Nephron (organoid): ENCODE measurements around the gene PPP1R18.

ENCODE experiments used
- H3K27ac Mint-ChIP-seq, 3 experiments: 2 replicates each; pipeline ENCODE4 v1.8.0; 2020; ENCODE audit warnings: mixed read lengths in 3 of 3, mild to moderate bottlenecking in 2 of 3, moderate library complexity in 1 of 3
- H3K27me3 Mint-ChIP-seq: 2 replicates; pipeline ENCODE4 v1.8.0; 2021; ENCODE audit warnings: low read depth, mild to moderate bottlenecking, moderate library complexity, mixed read lengths
- H3K36me3 Mint-ChIP-seq: 2 replicates; pipeline ENCODE4 v1.8.0; 2020; ENCODE audit warnings: low read depth, mixed read lengths
- H3K4me1 Mint-ChIP-seq: 2 replicates; pipeline ENCODE4 v1.8.0; 2020; ENCODE audit warnings: mixed read lengths
- H3K4me3 Mint-ChIP-seq, 3 experiments: 2 replicates each; pipeline ENCODE4 v1.8.0; 2020; ENCODE audit warnings: mild to moderate bottlenecking in 3 of 3, mixed read lengths in 3 of 3, moderate library complexity in 2 of 3
- H3K9me3 Mint-ChIP-seq: 2 replicates; pipeline ENCODE4 v1.8.0; 2020; ENCODE audit warnings: mixed read lengths
- CTCF ChIP-seq, 3 experiments: fragments of 200-600 bp; sonication (generic); IDR thresholded peaks; one replicate each; pipeline ENCODE4 v1.5.0; 2021; ENCODE audit warnings: antibody characterized with exemption in 3 of 3; ENCODE audit not compliant: unreplicated experiment in 3 of 3

PPP1R18 gene

DNA sequence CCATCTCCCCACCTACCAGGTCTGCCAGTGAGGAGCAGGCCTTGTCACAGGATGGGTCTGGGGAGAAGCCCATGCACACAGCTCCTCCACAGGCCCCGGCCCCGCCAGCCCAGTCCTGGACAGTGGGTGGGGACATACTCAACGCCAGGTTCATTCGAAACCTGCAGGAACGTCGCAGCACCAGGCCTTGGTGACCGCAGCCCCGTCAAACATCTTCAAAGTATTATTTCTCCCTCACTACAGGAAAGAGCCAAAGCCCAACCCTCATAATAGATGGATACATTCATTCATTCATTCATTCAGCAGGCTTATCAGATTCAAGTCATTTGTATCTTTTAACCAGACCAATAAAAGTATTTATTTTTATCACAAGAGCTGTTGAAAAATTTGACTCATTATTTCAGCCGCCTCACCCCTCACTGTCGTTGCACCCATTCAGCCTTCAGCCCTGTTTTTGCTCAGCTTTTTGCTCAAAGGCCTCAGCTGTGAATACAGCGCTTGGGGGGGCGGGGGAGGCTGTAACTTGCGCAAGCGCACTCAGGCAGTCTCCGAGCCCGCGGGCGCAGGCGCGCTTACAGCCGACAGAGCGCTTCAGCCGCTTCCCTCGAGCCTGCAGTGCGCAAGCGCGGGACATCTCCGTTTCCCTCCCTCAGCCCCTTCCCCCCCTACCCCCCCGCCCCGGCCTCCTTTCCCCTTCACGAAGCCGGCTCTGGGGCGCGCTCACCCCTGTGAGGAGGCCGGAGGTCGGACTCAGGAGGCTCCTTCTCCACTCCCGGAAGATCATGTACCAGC lies 39.8 kb downstream of the PPP1R18 start, which contains the start of gene C6orf136:
C6orf136 (plus strand) TSS at position 684 of the 792 bp plus-strand sequence; CDS start at position 783, 99 bp downstream.
- H3K36me3 Mint-ChIP-seq = peaks cover 48% of the 10 kb centered on the region
- H3K27me3 Mint-ChIP-seq = no peaks in the 10 kb centered on the region
- H3K27ac Mint-ChIP-seq = peak within 1 kb of the TSS; percentile 94 to 96 (median 95)
- no peak for TF ChIP-seq CTCF (IDR thresholded peaks at IDR 0.05; ENCODE audit: unreplicated experiment in 3 of 3)
- peak within 1 kb of the TSS; percentile 88 to 98 (median 95) for H3K4me3 Mint-ChIP-seq
- H3K4me1 Mint-ChIP-seq = peaks cover 14% of the 10 kb centered on the region
- no peaks in the 10 kb centered on the region for H3K9me3 Mint-ChIP-seq

- Mint-ChIP-seq H3K4me1 (peaks cover 14% of the 10 kb centered on the region), H3K9me3 (no peaks in the 10 kb centered on the region), H3K4me3 (peak overlapping the region; percentile 88 to 98 (median 95)), H3K27ac (peak overlapping the region; percentile 27 to 96 (median 54)), H3K36me3 (peaks cover 50% of the 10 kb centered on the region), H3K27me3 (no peaks in the 10 kb centered on the region)
- no peak for TF ChIP-seq CTCF (IDR thresholded peaks at IDR 0.05; ENCODE audit: unreplicated experiment in 3 of 3)
Observed at GRCh38 chr6:30645989-30646388, 40.5 kb downstream of the PPP1R18 start.

- no peak for TF ChIP-seq CTCF (IDR thresholded peaks at IDR 0.05; ENCODE audit: unreplicated experiment in 3 of 3)
- Mint-ChIP-seq H3K4me3 (no peak overlapping the region), H3K27ac (peak overlapping the region in 1 of 3 experiments; percentile 21), H3K36me3 (peaks cover 55% of the 10 kb centered on the region), H3K4me1 (peaks cover 14% of the 10 kb centered on the region), H3K9me3 (no peaks in the 10 kb centered on the region), H3K27me3 (no peaks in the 10 kb centered on the region)
Observed at GRCh38 chr6:30644769-30645168, 41.7 kb downstream of the PPP1R18 start.

DNA sequence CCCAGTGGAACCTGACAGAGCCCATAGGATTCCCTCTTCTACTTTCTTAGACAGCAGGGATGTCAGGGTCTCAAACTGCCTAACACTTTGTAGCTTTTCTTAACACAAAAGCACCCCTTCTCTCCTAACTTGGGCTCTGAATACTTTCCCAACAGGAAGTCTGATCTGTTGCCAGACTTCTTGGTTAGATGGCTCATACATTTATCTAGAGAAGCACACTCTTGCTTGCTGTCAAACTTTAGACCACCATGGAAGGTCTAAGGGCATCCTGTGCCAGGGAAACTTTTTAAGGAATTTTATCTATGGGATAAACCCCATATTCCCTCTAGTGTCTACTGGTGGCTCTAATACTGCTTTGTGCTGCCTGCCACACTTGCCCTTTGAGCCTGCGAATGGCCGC lies 42.8 kb downstream of the PPP1R18 start:
- no peaks in the 10 kb centered on the region for H3K27me3 Mint-ChIP-seq
- peaks cover 59% of the 10 kb centered on the region for H3K36me3 Mint-ChIP-seq
- no peak overlapping the region for H3K4me3 Mint-ChIP-seq
- TF ChIP-seq CTCF (IDR thresholded peaks at IDR 0.05; ENCODE audit: unreplicated experiment in 3 of 3) = no peak
- H3K27ac Mint-ChIP-seq = peak overlapping the region in 1 of 3 experiments; percentile 15
- H3K4me1 Mint-ChIP-seq = peaks cover 14% of the 10 kb centered on the region
- no peaks in the 10 kb centered on the region for H3K9me3 Mint-ChIP-seq

DNA sequence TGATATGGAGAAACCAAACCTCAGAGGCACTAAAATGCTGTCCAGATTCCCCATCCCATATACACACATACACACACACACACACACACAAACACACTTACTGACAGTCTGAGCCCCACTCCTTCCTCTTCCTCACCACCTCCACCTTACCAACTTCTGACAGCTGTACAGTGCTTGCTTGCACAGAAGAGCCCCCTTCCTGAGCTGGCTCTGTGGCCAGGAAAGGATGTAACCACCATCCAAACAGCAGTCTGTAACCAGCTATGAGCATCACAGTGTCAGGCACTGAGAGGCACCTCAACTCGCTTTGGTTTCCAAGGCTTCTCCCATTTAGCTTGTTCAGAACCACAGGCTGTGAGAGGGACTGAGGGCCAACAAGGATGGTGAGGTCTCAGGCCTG lies 45.4 kb downstream of the PPP1R18 start:
- H3K36me3 Mint-ChIP-seq = peaks cover 67% of the 10 kb centered on the region
- no peak overlapping the region for H3K4me3 Mint-ChIP-seq
- H3K4me1 Mint-ChIP-seq = peaks cover under 1% of the 10 kb centered on the region
- H3K27me3 Mint-ChIP-seq = no peaks in the 10 kb centered on the region
- no peak for TF ChIP-seq CTCF (IDR thresholded peaks at IDR 0.05; ENCODE audit: unreplicated experiment in 3 of 3)
- no peak overlapping the region for H3K27ac Mint-ChIP-seq
- no peaks in the 10 kb centered on the region for H3K9me3 Mint-ChIP-seq

GRCh38 chr6:30640481-30640880 lies 46.0 kb downstream of the PPP1R18 start:
- Mint-ChIP-seq H3K36me3 (peaks cover 67% of the 10 kb centered on the region), H3K27me3 (no peaks in the 10 kb centered on the region), H3K27ac (no peak overlapping the region), H3K9me3 (no peaks in the 10 kb centered on the region), H3K4me3 (no peak overlapping the region), H3K4me1 (no peaks in the 10 kb centered on the region)
- TF ChIP-seq CTCF (IDR thresholded peaks at IDR 0.05; ENCODE audit: unreplicated experiment in 3 of 3) = no peak
